Measurements from ENCODE around the gene PRKG1.

DNA sequence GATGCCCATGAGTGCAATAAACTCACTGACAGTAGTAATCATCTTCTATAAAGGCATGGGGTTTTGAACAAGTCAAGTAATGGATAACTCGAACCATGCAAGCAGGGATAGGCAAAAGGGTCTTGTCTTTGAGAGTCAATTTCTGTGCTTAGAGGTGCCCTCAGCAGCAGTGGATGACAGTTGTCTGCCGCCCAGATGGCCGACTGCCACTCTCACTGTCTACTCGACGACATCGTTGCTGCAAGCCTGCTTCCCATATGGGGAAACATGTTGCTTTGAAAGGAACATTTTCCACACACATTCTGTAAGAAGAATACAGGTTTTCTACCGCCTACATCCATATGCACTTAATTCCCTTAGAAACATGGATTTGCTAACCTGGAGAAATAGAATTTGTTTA is 1003.5 kb downstream of the PRKG1 start:
- TF ChIP-seq EZH2 (IDR thresholded peaks at IDR 0.05; ENCODE audit: insufficient read depth, poor library complexity, severe bottlenecking): no peak
- no peak for TF ChIP-seq EZH2phosphoT487 (IDR thresholded peaks at IDR 0.05; ENCODE audit: insufficient read depth, low read depth)

Data from GM23248 (cell line).